ENCODE data around the gene WDFY3. TPM values are rescaled to one million over a fixed set of nuclear protein-coding genes. Genes with fewer than 3 reads are reported as not detected.

WDFY3 gene
- total and polyA plus RNA-seq, 2 donors (not counting 1 experiment from before 2014, with no cell fraction given), result 0.05 to 0.36 TPM

DNA sequence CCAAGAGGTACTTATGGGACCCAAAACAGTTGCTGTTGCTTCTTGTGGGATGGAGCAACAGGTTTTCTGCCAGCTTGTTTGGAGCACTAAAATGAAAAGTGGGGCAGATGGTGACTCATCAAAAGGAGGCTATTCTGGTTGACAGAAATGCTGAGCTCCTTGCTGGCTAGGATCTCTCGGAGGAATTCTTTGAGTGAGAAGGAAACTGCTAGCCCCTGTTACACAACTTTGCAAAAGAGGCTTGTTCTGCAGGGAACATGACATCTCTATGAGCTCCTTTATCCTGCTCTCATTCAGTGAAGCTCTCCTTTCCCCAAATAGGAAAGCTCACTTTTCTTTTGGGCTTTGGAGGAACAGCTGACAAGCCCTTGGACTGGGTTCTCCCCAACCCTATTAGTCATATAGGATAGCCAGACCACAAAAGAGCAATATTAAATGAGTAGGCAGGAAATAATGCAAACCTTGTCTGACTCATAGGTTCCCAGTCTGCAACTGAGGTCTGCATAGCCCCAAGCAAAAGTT, 275.3 kb downstream of the WDFY3 start:
- no peak overlapping the region for H3K9ac ChIP-seq (ENCODE audit: low read length)
- Mint-ChIP-seq H3K27ac (no peak overlapping the region), H3K4me1 (no peaks in the 10 kb centered on the region), H3K4me3 (no peak overlapping the region), H3K27me3 (no peaks in the 10 kb centered on the region), H3K9me3 (ENCODE audit: insufficient read depth) (no peaks in the 10 kb centered on the region)
- H3K27me3 ChIP-seq (replicated peaks in 1 of 4; ENCODE audit: control extremely low read depth in 1 of 4, control insufficient read depth in 3 of 4, insufficient read depth in 4 of 4, low read length in 3 of 4), result no peaks in the 10 kb centered on the region
- ChIA-PET POLR2A (no interaction called here), CTCF (no interaction called here)
- H3K36me3 ChIP-seq (replicated peaks in 1 of 2; ENCODE audit: control extremely low read depth in 1 of 2, control insufficient read depth in 1 of 2, extremely low read depth in 1 of 2, insufficient read depth in 2 of 2, low read length in 1 of 2), result no peaks in the 10 kb centered on the region
- no peak for DNase-seq
- no peaks in the 10 kb centered on the region for H3K9me3 ChIP-seq (ENCODE audit: control extremely low read depth in 1 of 3, control insufficient read depth in 2 of 3, insufficient read depth in 1 of 3, low read length in 2 of 3)
- H3K4me1 ChIP-seq (ENCODE audit: control insufficient read depth in 2 of 2, insufficient read depth in 2 of 2, low read length in 2 of 2), result no peaks in the 10 kb centered on the region
- no peak for ATAC-seq (ENCODE audit: low read depth)
- no peak overlapping the region for H3K4me3 ChIP-seq (ENCODE audit: control extremely low read depth in 1 of 5, extremely low read depth in 1 of 5, insufficient read depth in 1 of 5, low read depth in 2 of 5, low read length in 4 of 5)
- TF ChIP-seq, protein P1, sequence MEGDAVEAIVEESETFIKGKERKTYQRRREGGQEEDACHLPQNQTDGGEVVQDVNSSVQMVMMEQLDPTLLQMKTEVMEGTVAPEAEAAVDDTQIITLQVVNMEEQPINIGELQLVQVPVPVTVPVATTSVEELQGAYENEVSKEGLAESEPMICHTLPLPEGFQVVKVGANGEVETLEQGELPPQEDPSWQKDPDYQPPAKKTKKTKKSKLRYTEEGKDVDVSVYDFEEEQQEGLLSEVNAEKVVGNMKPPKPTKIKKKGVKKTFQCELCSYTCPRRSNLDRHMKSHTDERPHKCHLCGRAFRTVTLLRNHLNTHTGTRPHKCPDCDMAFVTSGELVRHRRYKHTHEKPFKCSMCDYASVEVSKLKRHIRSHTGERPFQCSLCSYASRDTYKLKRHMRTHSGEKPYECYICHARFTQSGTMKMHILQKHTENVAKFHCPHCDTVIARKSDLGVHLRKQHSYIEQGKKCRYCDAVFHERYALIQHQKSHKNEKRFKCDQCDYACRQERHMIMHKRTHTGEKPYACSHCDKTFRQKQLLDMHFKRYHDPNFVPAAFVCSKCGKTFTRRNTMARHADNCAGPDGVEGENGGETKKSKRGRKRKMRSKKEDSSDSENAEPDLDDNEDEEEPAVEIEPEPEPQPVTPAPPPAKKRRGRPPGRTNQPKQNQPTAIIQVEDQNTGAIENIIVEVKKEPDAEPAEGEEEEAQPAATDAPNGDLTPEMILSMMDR (IDR thresholded peaks at IDR 0.05), result no peak
- H3K79me2 ChIP-seq (ENCODE audit: control insufficient read depth, insufficient read depth, low read length), result no peaks in the 10 kb centered on the region
- WGBS (ENCODE audit: insufficient coverage), result 100% methylated on average over 1 of the region's 1 CpG
- H3K27ac ChIP-seq (ENCODE audit: low read length in 2 of 2), result no peak overlapping the region
- intact Hi-C loops (cut with micrococcal nuclease), result no loop called here
- no peak overlapping the region for H2AFZ ChIP-seq (ENCODE audit: insufficient read depth, low read depth, low read length, poor library complexity, severe bottlenecking)
- no peaks in the 10 kb centered on the region for H4K20me1 ChIP-seq (ENCODE audit: control insufficient read depth, insufficient read depth, low read length, poor library complexity, severe bottlenecking)
- H3K4me2 ChIP-seq (replicated peaks; ENCODE audit: low read depth, low read length, poor library complexity, severe bottlenecking), result no peak overlapping the region

DNA sequence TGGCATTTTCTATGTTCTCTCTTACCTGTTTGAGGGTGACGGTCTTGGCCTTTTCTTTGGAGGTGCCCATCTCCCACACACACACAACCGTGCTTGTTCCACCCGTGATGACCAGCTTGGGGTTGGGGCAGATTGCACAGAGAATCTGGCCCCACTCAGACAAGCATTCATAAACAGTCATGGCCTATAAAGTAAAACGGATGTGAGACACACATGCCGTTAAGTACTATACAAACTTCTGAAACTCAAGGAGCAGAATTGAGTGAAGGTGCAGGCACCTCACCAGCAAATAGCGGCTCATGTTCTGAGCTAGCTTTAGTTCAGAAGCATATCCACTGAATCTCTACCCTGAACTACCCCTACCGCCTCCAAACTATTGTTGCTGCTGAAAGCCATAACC, 276.0 kb downstream of the WDFY3 start:
- POLR2A ChIA-PET, result no interaction called here
- 100% methylated on average over 2 of the region's 7 CpGs for WGBS (ENCODE audit: insufficient coverage)

More for the DNA sequence above, 276.0 kb downstream of the WDFY3 start:
- no peak for DNase-seq
- Mint-ChIP-seq H3K4me1 (no peaks in the 10 kb centered on the region), H3K27me3 (no peaks in the 10 kb centered on the region), H3K4me3 (no peak overlapping the region), H3K27ac (no peak overlapping the region), H3K9me3 (ENCODE audit: insufficient read depth) (no peaks in the 10 kb centered on the region)
- intact Hi-C loops (cut with micrococcal nuclease), result no loop called here
- no peaks in the 10 kb centered on the region for H3K27me3 ChIP-seq (replicated peaks in 1 of 4; ENCODE audit: control extremely low read depth in 1 of 4, control insufficient read depth in 3 of 4, insufficient read depth in 4 of 4, low read length in 3 of 4)
- no peaks in the 10 kb centered on the region for H4K20me1 ChIP-seq (ENCODE audit: control insufficient read depth, insufficient read depth, low read length, poor library complexity, severe bottlenecking)
- no peaks in the 10 kb centered on the region for H3K79me2 ChIP-seq (ENCODE audit: control insufficient read depth, insufficient read depth, low read length)
- no peaks in the 10 kb centered on the region for H3K9me3 ChIP-seq (ENCODE audit: control extremely low read depth in 1 of 3, control insufficient read depth in 2 of 3, insufficient read depth in 1 of 3, low read length in 2 of 3)
- no peak for ATAC-seq (ENCODE audit: low read depth)
- H3K27ac ChIP-seq (ENCODE audit: low read length in 2 of 2), result no peak overlapping the region
- no peak overlapping the region for H2AFZ ChIP-seq (ENCODE audit: insufficient read depth, low read depth, low read length, poor library complexity, severe bottlenecking)
- CTCF ChIA-PET, result no interaction called here
- no peak overlapping the region for H3K4me3 ChIP-seq (ENCODE audit: control extremely low read depth in 1 of 5, extremely low read depth in 1 of 5, insufficient read depth in 1 of 5, low read depth in 2 of 5, low read length in 4 of 5)
- H3K4me1 ChIP-seq (ENCODE audit: control insufficient read depth in 2 of 2, insufficient read depth in 2 of 2, low read length in 2 of 2), result no peaks in the 10 kb centered on the region
- no peak overlapping the region for H3K4me2 ChIP-seq (replicated peaks; ENCODE audit: low read depth, low read length, poor library complexity, severe bottlenecking)
- no peak overlapping the region for H3K9ac ChIP-seq (ENCODE audit: low read length)
- no peaks in the 10 kb centered on the region for H3K36me3 ChIP-seq (replicated peaks in 1 of 2; ENCODE audit: control extremely low read depth in 1 of 2, control insufficient read depth in 1 of 2, extremely low read depth in 1 of 2, insufficient read depth in 2 of 2, low read length in 1 of 2)
- TF ChIP-seq, protein P1 (IDR thresholded peaks at IDR 0.05), result no peak
- TF ChIP-seq EZH2 (IDR thresholded peaks at IDR 0.05; ENCODE audit: borderline replicate concordance, insufficient read depth, low read depth, low read length, poor library complexity, severe bottlenecking), result no peak

Measured in B cell (primary cell).